GM18508 (cell line): Measurements from ENCODE around the gene WDFY3.

Experiments used
- ATAC-seq: cut with Tn5 transposase; IDR thresholded peaks from one replicate; pipeline ENCODE4 v1.9.1; 2021; ENCODE audit warnings: moderate number of reproducible peaks; ENCODE audit not compliant: insufficient read depth, unreplicated experiment

Gene WDFY3

GRCh38 chr4:84647312-84647884 lies 319.1 kb downstream of the WDFY3 start:
- ATAC-seq, result no peak

- no peak for ATAC-seq
Observed at GRCh38 chr4:84644087-84644486, 322.4 kb downstream of the WDFY3 start.

- no peak for ATAC-seq
Observed at GRCh38 chr4:84639145-84639544, 327.3 kb downstream of the WDFY3 start.

- ATAC-seq, result no peak
Observed at GRCh38 chr4:84638092-84638491, 328.4 kb downstream of the WDFY3 start.

GRCh38 chr4:84634961-84635360 lies 331.5 kb downstream of the WDFY3 start:
- no peak for ATAC-seq

- no peak for ATAC-seq
Observed at GRCh38 chr4:84632092-84632491, 334.4 kb downstream of the WDFY3 start.

GRCh38 chr4:84631573-84631972 lies 334.9 kb downstream of the WDFY3 start:
- no peak for ATAC-seq

- ATAC-seq, result no peak
Observed at GRCh38 chr4:84626673-84627072, 339.8 kb downstream of the WDFY3 start.

GRCh38 chr4:84623661-84624060 lies 342.8 kb downstream of the WDFY3 start:
- no peak for ATAC-seq

- ATAC-seq, result no peak
Observed at GRCh38 chr4:84622959-84623358, 343.5 kb downstream of the WDFY3 start.
